ENCODE results near the gene RAD51C. TPM values are rescaled to one million over a fixed set of nuclear protein-coding genes. Genes with fewer than 3 reads are reported as not detected.

The RAD51C gene
- total RNA-seq, 1 experiment from 2014 or later, result 76.2 TPM

Small RNA genes within 50 kb of the gene (small RNA-seq; reads per million reads assigned to genes)
- gene AC011195.1 (0 reads per million in 2 experiments), gene AC025521.1 (0 reads per million in 2 experiments), gene RF00017 (0 reads per million in 2 experiments), gene RNU1-108P (0 reads per million in 2 experiments), gene RNU1-52P (0 to 0.23 reads per million in 2 experiments), gene RNU1-85P (1.8 to 14.0 reads per million in 2 experiments)

Other genes with a start within 250 kb of the RAD51C start
- not detected in 2 replicates for gene HSF5, start 204.2 kb upstream of the RAD51C start, total RNA-seq (2014; rRNA removed; shearing (Covaris generic))
- 25.5 and 26.1 TPM in 2 replicates for gene MTMR4, start 178.0 kb upstream of the RAD51C start, total RNA-seq (2014; rRNA removed; shearing (Covaris generic))
- gene TEX14, start 557 bp upstream of the RAD51C start, total RNA-seq (2014; rRNA removed; shearing (Covaris generic)), result 0.10 TPM in 1 of 2 replicates, not detected in the other
- 0.87 and 0.92 TPM in 2 replicates for gene PPM1E, start 63.3 kb downstream of the RAD51C start, total RNA-seq (2014; rRNA removed; shearing (Covaris generic))